Activated CD4-positive, alpha-beta T cell treated with anti-CD3 and anti-CD28 coated beads, Interleukin-2, Interleukin-4, amounts not matched to agents 100 ng/mL and 50 ng/mL, durations not matched to agents 16 hours and 8 hours (primary cell): ENCODE measurements around the gene RHOBTB3.

ENCODE experiments used
- DNase-seq: peaks from one replicate; pipeline ENCODE4 v3.0.0-alpha.2; 2020; ENCODE audit warnings: low spot score

The RHOBTB3 gene

DNA sequence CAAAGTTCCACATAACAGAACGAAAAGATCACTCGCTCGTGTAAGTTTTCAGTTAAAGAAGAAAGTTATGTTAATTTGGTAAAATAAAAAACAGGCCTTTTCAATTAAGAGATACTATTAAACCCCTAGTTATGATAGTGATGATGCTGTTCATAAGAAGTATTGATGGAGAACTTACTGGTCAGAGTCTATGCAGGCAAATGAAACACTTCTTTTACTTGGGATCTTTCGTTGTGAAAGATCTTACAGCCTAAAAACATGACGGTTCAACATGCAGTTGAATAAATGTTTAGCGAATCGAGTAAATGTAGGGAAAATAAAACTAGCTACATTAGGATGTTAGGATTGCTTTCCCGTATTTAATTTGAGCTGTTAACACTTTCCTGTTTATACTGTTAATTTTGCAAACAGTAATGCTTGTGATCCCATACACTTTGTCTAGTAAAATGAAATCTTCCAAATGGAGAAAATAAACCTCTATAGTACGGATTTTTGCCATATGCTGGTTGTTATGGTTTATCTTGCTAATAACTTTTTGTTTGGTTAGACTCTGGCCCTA, 2.0 kb downstream of the RHOBTB3 start:
- no peak for DNase-seq

DNA sequence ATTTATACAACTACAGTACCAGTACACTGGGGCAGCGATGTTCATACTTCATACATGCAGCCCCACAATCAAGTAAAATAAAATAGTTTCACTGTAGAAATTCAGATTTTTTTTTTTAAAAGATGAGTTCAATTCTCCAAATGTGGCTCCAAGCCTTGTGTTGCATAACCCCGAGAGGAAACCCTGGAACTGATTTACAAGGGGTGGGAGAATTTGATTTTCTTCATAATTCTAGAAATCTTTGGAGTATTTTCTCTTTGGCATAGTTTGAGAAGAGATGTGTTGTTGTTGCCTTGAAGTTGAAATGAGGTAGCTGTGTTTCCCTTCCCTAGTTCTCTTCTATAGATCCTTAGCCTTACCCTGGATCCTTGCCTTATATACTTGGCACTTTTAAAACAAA, 3.1 kb downstream of the RHOBTB3 start:
- DNase-seq: no peak

DNA sequence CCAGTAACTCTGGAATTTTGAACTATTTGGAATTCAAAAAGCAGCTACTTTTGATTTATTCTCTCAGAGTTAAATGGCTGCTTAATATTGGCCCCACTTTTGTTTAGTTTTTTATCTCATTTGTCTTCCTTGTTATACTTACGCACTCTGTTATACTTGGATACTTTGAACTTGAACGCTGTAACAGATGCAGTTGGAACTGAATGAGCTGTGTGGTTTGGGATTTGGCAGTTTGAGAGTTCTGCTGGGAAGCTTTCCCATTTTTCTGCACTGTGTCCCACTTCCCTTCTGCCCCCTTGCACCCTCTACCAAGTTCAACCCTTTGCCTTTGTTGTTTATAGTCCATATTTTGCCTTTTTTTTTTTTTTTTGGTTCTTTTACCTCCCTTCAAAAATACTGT, 3.8 kb downstream of the RHOBTB3 start:
- no peak for DNase-seq

DNA sequence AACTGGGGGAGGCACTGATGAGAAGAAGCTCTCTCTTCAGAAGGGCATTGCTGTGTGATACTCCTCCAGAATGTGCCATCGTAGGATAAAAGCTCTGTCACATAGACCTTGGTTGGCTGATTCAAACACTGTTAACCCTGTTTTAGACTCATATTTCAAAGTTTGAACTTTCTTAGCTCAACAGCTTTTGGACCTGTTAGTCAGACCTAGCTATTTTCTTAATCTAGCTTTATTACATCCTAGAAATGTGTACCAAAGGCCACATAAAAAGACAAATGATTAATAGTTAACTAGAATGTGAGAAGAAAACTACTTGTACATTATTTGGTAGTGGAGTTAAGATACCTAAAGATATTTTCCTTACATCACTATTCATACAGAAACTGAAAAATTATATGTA, 4.3 kb downstream of the RHOBTB3 start:
- DNase-seq: no peak

DNA sequence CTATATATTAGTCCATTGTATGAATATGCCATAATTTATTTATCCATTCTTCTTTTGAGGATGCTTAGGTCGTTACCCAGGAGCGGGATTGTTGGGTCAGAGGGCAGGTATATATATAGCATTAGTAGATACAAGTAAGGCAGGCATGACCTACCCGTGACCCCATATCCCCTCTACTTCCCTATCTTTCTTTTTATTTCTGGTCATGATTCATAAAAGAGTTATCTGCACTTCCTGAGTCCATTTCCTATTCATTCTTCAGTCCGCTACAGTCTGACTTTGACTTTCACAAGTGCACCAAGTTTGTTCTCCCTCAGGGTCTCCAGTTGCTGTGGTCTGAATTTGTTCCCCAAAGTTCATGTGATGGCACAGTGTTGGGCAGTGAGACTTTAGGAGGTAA, 6.9 kb downstream of the RHOBTB3 start:
- no peak for DNase-seq

DNA sequence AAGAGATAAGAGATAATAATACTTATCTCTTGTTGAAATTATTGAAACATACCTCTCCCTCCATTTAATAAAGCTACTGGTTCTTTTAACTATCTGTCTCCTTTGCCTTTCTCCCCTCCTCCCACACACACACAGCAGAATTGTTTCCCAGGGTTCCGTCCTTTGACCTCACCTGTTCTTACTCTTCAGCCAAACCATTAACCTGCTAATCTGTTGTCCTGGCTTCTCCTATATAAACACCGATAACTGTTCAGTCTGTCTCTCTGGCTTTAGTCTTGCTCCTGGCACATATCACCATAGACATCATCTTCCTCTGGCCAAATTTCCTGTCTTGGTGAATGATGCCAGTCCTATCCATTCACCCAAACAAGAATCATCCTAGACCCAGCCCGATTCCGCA, 7.7 kb downstream of the RHOBTB3 start:
- DNase-seq: no peak

DNA sequence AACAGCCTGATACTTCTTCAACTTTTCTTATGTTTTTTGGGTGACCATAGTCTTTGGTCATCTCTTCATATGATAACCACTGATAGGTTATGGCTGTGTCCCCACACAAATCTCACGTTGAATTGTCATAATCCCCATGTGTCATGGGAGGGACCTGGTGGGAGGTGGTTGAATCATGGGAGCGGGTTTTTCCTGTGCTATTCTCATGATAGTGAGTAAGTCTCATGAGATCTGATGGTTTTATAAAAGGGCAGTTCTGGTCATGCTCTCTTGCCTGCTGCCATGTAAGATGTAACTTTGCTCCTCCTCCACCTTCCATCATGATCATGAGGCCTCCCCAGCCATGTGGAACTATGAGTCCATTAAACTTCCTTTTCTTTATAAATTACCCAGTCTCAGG, 8.7 kb downstream of the RHOBTB3 start:
- DNase-seq: no peak

DNA sequence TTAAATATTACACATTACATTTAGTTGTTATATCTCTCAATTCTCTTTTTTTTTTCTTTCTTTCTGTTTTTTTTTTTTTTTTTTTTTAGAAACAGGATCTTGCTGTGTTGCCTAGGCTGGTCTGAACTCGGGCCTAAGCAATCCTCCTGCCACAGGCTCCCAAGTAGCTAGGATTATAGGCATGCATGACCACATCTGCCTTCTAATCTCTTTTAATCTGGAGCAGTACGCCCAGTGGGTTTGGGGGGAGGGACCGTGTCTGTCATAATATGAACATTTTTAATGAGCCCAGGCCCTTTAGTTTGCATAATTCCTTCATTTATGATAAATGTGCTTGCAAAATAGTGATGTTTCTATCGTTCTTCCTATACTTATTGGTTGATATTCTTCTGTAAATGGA, 10.3 kb downstream of the RHOBTB3 start:
- no peak for DNase-seq

DNA sequence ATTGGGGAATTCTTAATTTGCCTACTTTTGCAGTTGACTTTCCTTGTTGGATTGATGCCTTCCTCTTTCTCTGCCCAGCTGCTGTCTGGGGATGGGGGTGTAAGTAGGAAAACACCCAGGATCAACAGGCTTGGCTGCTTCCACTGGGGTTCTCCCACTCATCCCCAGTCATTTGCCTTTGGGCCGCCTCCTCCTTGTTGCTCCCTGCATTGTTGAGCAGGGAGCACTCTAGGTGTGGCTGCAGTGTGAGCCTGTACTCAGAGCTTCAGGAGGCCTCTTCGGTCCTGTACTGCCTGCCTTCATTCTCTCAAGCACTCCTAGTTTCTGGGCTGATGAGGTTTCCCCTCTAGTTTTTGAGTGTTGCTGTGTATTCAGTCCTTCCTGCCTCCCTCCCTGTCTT, 12.1 kb downstream of the RHOBTB3 start:
- DNase-seq: no peak

DNA sequence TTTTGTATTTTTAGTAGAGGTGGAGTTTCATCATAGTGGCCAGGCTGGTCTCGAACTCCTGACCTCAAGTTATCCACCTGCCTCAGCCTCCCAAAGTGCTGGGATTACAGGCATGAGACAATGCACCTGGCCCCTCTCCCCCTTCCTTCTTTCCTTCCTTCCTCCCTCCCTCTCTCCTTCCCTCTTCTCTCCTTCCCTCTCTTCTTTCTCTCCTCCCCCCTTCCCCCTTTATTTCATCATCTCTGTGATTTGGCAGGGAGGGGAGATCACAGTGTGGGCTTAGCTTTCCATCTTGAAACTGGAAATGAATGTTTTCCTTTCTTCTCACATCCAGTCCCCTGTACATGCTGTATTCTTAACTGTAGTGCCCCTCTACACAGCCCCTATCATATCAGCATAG, 12.7 kb downstream of the RHOBTB3 start:
- DNase-seq: no peak

DNA sequence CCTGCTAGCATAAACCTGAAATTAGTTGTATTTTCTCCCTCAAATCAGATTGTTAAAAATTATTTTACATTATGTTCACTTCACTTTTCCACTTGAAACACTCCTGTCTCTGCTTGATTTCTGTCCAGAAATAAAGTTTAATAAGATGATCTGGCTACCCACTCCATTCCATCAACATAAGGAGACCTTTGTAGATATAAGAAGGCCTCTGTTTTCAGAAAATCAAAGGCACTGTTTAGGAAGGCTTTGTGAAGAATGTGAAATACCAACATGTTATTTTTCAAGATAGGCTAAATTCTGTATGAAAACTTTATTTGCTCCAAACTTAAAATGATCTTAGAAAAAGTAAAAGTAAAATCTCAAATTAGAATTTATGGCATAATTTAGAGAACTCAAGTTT, 15.1 kb downstream of the RHOBTB3 start:
- DNase-seq: no peak

DNA sequence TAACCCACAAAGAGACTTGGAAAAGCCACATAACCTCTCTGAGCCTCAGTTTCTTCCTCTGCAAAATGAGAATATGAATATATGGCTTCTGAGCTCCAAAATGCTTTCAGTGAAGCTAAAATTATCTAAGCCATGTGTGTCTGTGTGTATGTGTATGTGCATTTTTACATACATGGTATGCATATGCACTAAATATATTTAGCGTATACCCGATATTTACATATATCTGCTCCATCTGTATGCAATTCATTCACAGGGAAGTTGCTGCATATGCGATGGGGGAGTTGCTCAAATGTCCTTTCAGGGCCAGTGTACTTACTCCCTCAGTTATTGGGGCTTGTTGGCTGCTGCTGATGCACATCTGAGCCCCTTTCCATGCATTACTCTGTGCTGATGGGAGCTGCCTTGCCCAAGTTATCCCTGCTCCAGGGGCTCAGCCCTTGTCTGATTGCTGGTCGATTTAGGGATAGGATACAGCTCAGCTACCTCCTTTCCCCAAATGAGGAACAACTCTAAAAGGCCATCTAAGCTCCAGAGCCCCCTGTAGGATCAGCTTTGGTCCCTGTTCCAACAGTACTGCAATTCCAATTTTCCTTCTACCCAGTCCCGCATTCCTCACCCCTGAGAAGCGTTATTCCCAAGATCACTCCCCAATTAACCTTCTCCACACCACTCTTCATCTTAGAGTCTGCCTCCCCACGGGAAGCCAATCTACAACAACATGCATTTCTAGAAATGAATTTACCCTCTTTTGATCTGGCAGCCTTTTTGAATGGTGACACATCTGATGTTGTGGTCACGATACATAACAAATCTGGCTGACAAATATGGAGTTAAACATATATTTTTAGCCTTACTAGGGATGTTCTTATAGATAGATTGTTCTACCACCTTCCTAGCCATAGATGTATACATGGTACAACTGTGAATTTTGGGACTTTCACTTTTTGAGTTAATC, 15.9 kb downstream of the RHOBTB3 start:
- peak; percentile 64 for DNase-seq

DNA sequence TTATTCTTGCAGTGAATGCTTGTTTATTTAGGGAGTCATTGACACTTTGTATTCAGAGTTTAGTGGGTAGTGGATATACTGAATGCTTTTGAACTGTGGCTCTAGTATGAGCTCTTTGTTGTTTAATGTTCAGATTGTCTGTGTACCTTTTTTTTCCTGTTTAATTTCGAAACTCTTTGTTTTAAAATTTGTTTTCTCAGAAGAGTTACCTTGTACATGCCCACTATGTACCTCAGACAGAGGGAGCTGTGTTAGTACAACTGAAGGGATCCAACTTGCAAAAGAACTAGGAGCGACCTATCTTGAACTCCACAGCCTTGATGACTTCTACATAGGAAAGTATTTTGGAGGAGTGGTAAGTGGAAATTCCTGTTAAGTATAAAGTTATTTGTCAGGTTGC, 17.0 kb downstream of the RHOBTB3 start:
- DNase-seq: no peak

DNA sequence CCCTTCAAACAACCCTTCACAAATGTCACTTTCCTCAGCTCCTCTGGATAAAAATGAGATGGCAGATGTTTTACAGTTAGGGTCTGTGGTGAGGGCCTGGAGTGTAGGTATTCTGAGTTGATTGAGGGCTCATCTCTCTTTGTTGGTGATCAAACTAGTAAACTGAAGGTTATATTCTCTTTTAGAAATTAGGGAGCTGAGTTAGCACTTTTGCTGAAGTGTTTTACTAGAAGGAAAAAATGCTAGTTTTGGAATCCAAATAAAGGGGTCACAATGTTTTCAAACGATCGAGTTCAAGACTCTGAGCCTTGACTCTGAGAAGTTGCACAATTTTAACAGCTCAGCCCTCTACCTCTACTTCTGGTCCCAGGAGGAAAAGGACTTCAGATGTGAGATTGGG, 23.4 kb downstream of the RHOBTB3 start:
- no peak for DNase-seq

DNA sequence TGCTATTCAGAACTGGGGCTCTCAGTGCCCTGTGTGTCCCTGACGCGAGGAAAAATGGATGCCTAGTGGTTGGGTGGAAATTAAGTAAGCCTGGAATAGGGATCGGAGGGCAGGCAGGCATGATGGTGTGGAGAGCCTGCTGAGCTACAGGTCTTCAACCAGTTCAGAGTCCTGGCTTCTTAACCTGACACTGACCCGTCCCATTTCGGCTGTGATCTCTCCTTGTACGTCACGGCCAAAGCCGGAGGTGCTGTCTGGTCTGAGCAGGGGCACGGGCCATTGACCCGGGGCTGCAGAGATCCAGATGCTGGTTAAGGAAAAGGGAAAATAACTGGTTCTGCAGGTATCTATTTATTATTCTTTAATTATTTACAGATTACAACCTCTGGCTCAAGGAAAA, 27.9 kb downstream of the RHOBTB3 start:
- no peak for DNase-seq

DNA sequence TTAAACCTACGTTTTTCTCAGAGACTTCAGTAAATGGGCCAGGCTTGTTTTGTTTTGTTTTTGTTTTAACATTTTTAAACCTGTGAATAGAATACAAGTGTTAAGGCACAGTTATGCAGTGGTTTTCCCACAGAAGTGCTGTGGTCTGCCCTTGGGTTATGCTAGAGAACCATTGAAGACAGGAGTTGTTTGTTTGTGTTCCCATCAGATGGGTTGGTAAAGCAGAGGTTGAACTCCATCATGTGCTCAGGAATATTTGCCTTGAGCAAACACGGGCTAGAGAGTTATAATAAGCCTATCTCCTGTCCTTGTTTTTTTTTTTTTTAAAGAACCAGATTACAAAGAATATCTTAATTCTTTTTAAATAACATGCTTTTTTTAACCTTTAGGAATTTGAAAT, 28.5 kb downstream of the RHOBTB3 start:
- no peak for DNase-seq

DNA sequence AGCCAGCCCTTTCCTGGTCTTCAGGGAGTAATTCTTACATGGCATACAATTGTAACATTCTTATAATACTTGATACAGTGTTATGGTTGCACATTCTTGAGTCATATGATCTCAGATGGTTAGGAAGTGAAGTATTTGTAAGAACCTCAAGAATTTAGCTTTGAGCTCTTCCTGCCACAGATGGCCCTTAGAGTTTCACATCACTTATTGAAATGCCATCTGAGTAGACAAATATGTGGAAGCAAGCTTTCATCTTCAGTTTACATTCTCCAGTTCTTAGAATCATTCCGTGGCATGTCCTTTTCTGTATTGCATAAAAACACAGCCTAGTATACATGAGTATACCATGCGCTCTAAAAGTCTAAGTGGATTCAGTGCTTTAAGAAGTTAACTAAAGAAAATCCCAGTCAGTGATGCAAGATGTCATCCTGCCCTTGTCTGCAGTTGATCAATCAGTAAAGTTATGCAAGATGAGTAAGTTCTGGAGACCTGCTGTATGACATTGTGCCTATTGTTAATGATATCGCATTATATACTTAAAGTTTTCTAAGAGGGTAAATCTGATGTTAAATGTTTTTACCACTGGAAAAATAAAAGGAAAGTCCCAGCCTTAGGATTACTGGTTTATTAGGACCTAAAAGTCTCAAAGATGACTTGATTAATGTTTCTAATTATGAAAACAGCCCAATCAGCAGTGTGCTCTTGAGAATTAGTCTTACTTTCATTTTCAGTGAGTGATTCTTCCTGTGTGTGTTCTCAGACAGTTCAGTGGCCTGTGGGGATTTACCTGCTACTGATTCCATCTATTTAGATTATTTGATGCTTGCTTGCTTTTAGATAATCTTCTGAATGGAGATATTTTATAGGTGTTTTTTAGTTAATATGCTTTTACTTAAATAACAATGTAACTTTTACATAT, 29.4 kb downstream of the RHOBTB3 start:
- peak; percentile 56 for DNase-seq

DNA sequence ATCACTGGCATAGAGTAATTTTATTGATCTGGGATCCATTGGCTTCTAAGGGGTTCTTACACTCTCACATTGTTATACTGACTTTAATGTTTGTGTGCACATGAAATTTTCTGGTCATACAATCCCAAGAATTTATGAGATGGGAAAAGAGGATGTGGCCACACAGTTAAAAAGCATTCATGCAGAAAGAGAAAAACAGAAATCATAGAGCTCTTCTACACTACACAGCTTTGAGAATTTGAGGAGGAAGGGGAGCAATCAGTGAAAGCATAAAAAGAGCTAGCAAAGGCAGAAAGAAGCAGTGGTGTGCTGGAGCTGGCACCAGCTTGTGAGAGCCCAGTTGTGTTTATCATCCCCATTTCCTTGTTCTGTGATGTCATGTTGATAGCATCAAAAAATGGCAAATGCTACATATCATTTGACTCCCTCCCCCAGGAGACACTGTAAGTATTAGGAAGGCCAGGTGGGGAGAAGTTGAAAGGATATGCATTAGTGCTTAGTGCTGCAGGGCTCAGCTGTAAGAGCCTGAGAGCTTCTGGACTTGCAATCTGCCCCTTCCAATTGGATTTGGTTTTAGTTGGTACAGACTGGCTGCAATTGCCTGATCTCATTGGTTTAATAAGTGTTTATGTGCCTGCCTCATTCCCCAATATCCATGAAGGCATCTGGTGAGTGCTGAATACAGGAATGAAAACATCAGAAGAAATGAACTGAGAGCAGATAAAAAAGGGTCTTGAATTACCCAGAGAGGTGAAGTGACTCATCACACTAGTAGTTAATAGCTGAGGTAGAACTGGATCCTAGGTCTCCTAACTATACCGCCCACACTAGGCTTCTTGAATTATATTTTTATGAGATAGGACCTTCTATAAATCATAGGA, 30.9 kb downstream of the RHOBTB3 start:
- no peak for DNase-seq

DNA sequence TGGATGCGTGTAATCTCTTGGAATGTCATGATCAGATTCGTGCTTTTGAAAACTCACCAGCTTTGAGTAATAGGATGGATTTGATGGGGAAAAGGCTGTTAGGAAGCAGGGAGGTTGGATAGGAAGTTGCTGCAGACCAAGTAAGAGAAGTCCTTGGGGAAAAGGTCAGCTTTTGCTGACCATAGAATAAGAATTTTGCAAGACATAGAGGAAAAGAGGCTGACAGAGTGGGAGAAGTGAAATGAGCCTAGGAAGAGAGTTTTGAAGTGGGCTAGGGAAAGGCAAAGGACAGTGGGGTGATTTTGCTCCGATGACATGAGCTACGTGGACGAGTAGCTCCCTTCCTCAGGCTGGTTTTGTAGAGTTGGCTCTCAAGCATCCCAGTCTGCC, 31.5 kb downstream of the RHOBTB3 start:
- DNase-seq: no peak

DNA sequence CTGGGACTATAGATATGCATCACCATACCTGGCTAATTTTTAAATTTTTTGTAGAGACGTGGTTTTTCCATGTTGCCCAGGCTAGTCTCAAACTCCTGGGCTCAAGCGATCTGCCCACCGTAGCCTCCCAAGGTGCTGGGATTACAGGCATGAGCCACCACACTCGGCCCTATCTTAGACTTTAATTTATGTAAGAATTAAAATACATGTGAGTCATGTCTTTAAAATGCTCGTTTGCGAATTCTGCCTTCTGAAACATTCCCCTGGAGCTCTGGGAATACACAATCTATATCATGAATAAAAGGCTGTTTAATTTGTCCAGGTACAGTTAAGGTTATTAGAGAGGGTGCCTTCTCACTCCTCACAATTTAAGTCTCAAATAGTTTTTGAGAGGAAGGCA, 32.8 kb downstream of the RHOBTB3 start:
- no peak for DNase-seq

DNA sequence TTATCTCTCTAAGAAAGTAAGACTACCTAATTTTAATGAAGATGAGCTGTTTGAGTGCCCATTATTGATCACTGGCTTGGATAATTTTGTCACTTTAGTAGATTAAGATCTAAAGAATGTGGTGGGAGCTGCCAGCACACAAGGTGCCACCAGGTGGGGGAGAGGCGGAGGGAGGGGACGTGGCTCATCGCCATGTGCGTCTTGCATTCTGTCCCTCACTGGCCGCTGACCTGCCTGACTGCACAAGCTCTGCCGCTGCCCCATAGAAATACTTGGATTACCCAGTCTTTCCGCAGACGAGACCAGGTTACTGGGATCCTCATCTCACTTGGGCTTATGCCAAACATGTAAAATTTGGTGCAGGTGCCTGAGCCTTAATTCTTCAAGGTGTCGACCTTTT, 37.6 kb downstream of the RHOBTB3 start:
- DNase-seq: no peak
